Omental fat pad (tissue), 4 donors: ENCODE results near the gene TTI1. TPM values are rescaled to one million over a fixed set of nuclear protein-coding genes. Genes with fewer than 3 reads are reported as not detected.

ENCODE experiments used
- ATAC-seq: fragments of 150-250 bp; one replicate; pipeline ENCODE4 v1.9.1; 2016; ENCODE audit warnings: mild to moderate bottlenecking, moderate library complexity; ENCODE audit not compliant: low FRiP score
- DNase-seq: peaks from one replicate; pipeline ENCODE4 v3.0.0-alpha.2; 2019; ENCODE audit warnings: low spot score
- total RNA-seq, 4 donors: library from RNA; depleted of rRNA; stranded (reverse); fragments of >200 nt; gene quantifications; one replicate each; pipeline ENCODE4 v1.1.0, GENCODE V29; 2016
- TF ChIP-seq, protein P1 (sequence below), 3 donors: fragments of 450-650 bp; IDR thresholded peaks; one replicate each; pipeline ENCODE4 v1.5.1; 2016 to 2017; ENCODE audit warnings: antibody characterized with exemption in 3 of 3, mild to moderate bottlenecking in 3 of 3, moderate library complexity in 2 of 3

Gene TTI1
- total RNA-seq, 4 donors from 2014 or later = 10.6 to 29.3 (median 15.0) TPM

DNA sequence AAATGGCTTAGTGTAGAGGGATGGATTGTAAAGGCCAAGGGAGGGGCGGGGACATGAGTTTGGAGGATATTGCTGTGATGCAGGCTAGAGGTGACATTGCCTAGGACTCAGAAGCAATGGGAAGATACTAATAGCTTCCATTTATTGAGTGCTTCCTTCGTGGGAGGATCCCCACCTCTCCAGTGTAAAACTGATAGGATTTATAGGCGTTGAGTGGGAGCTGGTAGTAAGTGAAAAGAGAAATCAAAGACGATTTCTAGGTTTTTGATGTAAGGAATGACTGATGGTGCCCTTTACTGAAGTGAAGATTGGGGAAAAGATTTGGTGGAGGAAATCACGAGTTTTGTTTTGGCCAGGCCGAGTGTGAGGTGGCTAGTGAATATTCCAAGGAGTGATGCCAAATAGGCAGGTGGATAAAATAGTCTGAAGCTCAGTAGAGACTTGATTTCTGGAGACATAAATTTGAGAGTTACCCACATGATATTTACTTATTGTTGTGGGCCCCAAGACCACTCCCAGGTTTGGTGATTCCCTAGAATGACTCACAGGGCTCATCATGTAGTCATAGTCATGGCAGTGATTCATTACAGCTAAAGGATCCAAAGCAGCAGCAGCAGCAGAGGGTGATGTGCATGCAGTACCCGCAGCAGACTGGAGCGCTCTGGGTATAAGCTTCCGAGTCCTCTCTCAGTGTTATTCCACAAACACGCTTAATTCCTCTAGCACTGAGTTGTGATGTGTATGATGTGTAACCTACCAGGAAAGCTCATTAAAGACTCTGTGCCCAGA, 10.4 kb upstream of the TTI1 start:
- DNase-seq (no peak), ATAC-seq (peak; percentile 93)

DNA sequence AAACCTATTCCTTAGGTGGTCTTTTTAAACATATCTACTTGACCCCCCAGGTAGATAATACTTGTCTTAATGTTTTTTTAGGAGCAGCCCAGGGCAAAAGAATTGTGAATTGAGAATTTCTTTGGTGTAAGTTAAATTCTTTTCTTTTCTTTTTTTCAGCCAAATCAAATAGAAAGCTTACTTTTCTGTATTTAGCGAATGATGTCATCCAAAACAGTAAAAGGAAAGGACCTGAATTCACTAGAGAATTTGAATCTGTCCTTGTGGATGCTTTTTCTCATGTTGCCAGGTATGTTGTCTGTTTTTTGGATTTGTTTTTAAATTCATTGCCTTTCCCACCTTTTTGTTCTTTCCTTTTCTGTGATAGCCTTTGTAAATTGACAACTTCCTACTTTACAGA, 7.0 kb upstream of the TTI1 start:
- TF ChIP-seq, protein P1, sequence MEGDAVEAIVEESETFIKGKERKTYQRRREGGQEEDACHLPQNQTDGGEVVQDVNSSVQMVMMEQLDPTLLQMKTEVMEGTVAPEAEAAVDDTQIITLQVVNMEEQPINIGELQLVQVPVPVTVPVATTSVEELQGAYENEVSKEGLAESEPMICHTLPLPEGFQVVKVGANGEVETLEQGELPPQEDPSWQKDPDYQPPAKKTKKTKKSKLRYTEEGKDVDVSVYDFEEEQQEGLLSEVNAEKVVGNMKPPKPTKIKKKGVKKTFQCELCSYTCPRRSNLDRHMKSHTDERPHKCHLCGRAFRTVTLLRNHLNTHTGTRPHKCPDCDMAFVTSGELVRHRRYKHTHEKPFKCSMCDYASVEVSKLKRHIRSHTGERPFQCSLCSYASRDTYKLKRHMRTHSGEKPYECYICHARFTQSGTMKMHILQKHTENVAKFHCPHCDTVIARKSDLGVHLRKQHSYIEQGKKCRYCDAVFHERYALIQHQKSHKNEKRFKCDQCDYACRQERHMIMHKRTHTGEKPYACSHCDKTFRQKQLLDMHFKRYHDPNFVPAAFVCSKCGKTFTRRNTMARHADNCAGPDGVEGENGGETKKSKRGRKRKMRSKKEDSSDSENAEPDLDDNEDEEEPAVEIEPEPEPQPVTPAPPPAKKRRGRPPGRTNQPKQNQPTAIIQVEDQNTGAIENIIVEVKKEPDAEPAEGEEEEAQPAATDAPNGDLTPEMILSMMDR (IDR thresholded peaks at IDR 0.05) = no peak
- no peak for DNase-seq

More for the DNA sequence above, 10.4 kb upstream of the TTI1 start:
- TF ChIP-seq, protein P1 (IDR thresholded peaks at IDR 0.05) = no peak

DNA sequence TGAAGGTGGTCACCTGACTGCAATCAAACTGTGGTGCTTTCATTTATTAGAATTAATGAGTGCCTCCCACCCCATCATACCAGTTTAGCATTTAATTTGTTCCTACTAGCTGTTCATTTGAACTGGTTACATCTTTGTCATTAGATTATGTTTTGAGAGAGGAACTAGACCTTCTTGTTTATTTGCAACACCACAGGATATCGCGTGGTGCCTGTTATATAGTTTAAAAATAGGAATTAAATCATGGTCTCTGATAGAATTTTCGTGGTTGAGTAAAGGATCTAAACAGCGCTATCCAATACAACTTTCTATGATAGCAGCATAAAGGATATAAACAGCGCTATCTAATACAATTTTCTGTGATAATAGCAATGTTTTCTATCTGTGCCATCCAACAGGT, 3.1 kb upstream of the TTI1 start:
- DNase-seq (no peak), ATAC-seq (no peak)
- TF ChIP-seq, protein P1 (IDR thresholded peaks at IDR 0.05) = no peak

More for the DNA sequence above, 7.0 kb upstream of the TTI1 start:
- ATAC-seq = no peak

DNA sequence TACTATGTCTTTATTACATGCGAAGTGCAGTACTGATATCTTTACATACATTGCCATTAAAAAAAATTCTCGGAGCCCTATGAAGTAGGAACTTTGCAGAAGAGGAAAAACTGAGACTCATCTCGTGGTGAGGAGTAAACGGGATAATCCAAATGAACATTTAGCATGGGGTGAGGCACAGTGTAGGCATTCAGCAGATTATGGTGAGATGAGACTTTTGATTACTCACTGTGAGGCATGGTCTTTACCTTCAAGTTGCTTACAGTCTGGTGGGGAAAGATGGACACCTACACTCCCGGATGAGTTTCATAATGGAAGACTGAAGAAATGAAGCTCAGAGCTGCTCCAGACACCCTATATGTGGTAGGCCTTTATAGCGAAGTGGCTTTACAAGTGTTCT, 1.7 kb upstream of the TTI1 start:
- TF ChIP-seq, protein P1 (IDR thresholded peaks at IDR 0.05) = no peak
- no peak for DNase-seq

DNA sequence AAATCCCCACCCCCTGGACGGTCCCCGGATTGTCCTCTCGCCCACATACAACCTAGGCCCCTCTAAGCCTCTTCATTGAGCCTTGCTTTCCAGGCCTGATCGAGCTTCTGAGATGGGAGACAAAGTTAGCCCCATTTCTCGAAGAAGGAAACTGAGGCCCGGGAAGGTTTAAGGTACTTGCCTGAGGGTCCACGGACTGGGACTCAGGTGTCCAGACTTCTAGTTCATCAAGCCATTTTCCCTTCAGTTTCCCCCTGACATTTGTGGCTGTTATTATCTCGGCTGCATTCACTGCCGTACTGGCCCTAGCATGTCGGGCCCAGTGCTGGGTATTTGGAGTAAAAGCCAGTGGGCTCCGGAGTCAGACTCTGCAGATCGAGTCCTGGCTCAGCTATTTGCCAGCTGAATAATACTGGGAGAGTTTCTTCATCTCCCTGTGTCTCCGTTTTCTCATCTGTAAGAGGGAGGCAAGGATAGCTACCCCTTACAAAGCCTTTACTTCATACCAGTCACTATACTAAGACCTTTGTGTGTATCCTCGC, 923 bp upstream of the TTI1 start:
- DNase-seq (no peak), ATAC-seq (peak; percentile 58)
- TF ChIP-seq, protein P1 (IDR thresholded peaks at IDR 0.05) = no peak

More for the DNA sequence above, 1.7 kb upstream of the TTI1 start:
- no peak for ATAC-seq

DNA sequence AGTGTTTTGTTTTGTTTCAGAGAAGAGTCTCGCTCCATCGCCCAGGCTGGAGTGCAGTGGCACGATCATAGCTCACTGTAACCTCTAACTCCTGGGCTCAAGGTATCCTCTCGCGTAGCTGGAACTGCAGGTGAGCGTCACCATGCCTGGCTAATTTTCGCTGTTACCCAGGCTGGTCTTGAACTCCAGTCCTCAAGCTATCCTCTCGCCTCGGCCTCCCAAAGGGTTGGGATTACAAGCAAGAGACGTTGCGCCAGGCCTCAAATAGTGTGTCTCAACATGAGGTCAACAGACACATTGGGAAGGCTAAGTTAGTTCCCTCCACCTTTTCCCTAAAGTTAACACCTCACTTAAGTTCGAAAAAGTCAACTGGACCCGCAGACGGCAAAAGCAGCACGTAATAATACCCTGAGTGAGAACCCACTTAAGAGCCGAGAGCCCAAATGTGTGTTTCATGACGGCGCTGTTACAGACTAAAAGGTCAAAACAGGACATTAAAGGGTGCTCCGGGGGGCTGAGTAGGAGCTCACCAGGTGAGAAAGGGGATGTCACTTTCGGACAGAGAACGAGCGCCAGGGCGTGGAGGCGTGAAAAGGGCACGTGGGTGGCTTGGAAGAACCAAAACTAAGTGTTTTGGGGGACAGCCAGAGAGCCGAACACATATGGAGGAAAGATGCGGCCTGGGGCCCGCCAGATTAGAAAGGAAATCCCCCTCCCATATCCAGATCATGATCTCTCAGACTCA, 499 bp downstream of the TTI1 start:
- TF ChIP-seq, protein P1 (IDR thresholded peaks at IDR 0.05) = no peak
- DNase-seq (no peak), ATAC-seq (peak; percentile 25)
